GM23338 (cell line): Measurements from ENCODE around the gene REL. TPM values are rescaled to one million over a fixed set of nuclear protein-coding genes. Genes with fewer than 3 reads are reported as not detected.
"Not testable (repeated sequence)": the region's sequence is repeated elsewhere in the genome, so short reads cannot be mapped to it uniquely, and the experiment has no call there.

Experiments
- ATAC-seq: fragments of 200-7000 bp; cut with Tn5 transposase; 3 replicates; pipeline ENCODE4 v1.9.1; 2020
- DNase-seq: peaks from one replicate; pipeline ENCODE4 v3.0.0-alpha.2; 2015; ENCODE audit warnings: low spot score
- H2AFZ ChIP-seq: fragments of 200-600 bp; sonication (generic); 2 replicates; pipeline ENCODE4 v1.8.0; 2016; ENCODE audit warnings: antibody characterized with exemption, mild to moderate bottlenecking, moderate library complexity
- H3F3A ChIP-seq: fragments of 200-600 bp; sonication (generic); replicated peaks from 2 replicates; pipeline ENCODE4 v1.8.0; 2017; ENCODE audit warnings: antibody characterized with exemption, mixed run types, low read depth
- H3K27ac ChIP-seq: fragments of 200-600 bp; sonication (generic); 2 replicates; pipeline ENCODE4 v1.6.1; 2016; ENCODE audit warnings: low read depth
- H3K27me3 ChIP-seq: fragments of 200-600 bp; sonication (generic); 2 replicates; pipeline ENCODE4 v1.8.0; 2016; ENCODE audit warnings: mild to moderate bottlenecking, mixed run types, moderate library complexity; ENCODE audit not compliant: insufficient read depth
- H3K36me3 ChIP-seq: fragments of 200-600 bp; sonication (generic); 2 replicates; pipeline ENCODE4 v1.8.0; 2016; ENCODE audit warnings: mild to moderate bottlenecking; ENCODE audit not compliant: insufficient read depth
- H3K4me1 ChIP-seq: fragments of 200-600 bp; sonication (generic); 2 replicates; pipeline ENCODE4 v1.8.0; 2016; ENCODE audit warnings: mild to moderate bottlenecking, moderate library complexity; ENCODE audit not compliant: insufficient read depth
- H3K4me2 ChIP-seq: fragments of 200-600 bp; sonication (generic); 2 replicates; pipeline ENCODE4 v1.7.1; 2017; ENCODE audit warnings: mixed run types
- H3K4me3 ChIP-seq: fragments of 200-600 bp; sonication (generic); 2 replicates; pipeline ENCODE4 v1.6.1; 2016; ENCODE audit warnings: mixed run types
- H3K79me2 ChIP-seq: fragments of 200-600 bp; sonication (generic); replicated peaks from 2 replicates; pipeline ENCODE4 v1.8.0; 2017; ENCODE audit warnings: mild to moderate bottlenecking; ENCODE audit not compliant: insufficient read depth
- H3K9me2 ChIP-seq: fragments of 200-600 bp; sonication (generic); 2 replicates; pipeline ENCODE4 v1.8.0; 2017; ENCODE audit not compliant: insufficient read depth
- H4K20me1 ChIP-seq: fragments of 200-600 bp; sonication (generic); replicated peaks from 2 replicates; pipeline ENCODE4 v1.8.0; 2017; ENCODE audit warnings: mild to moderate bottlenecking; ENCODE audit not compliant: insufficient read depth
- H3K27ac Mint-ChIP-seq: 2 replicates; pipeline ENCODE4 v1.8.0; 2020; ENCODE audit warnings: inconsistent platforms, mild to moderate bottlenecking, moderate library complexity, mixed read lengths
- H3K27me3 Mint-ChIP-seq: 3 replicates; pipeline ENCODE4 v1.8.0; 2022; ENCODE audit warnings: low read depth, mild to moderate bottlenecking, moderate library complexity, mixed read lengths, inconsistent platforms; ENCODE audit not compliant: insufficient read depth, poor library complexity
- H3K36me3 Mint-ChIP-seq: 3 replicates; pipeline ENCODE4 v1.8.0; 2021; ENCODE audit warnings: low read depth, mild to moderate bottlenecking, inconsistent platforms, moderate library complexity, mixed read lengths
- H3K4me1 Mint-ChIP-seq: 3 replicates; pipeline ENCODE4 v1.8.0; 2020; ENCODE audit warnings: mild to moderate bottlenecking, inconsistent platforms, mixed read lengths
- H3K4me3 Mint-ChIP-seq: 3 replicates; pipeline ENCODE4 v1.8.0; 2021; ENCODE audit warnings: moderate library complexity, mild to moderate bottlenecking, inconsistent platforms, mixed read lengths
- H3K9me3 Mint-ChIP-seq: 3 replicates; pipeline ENCODE4 v1.8.0; 2020; ENCODE audit warnings: moderate library complexity, mild to moderate bottlenecking, inconsistent platforms, mixed read lengths
- CREB1 ChIP-seq: fragments of 250-450 bp; sonication (Bioruptor Pico); IDR thresholded peaks from 2 replicates; pipeline ENCODE4 v1.5.0; 2020; ENCODE audit warnings: low read depth, mild to moderate bottlenecking, moderate library complexity
- CTCF ChIP-seq, 2 experiments: fragments of 200-600 bp in 1 of 2; sonication (generic) in 1 of 2; conservative IDR thresholded peaks; 2 replicates each; pipeline versions ENCODE4 v1.5.1 to v1.6.1; 2016 to 2017; ENCODE audit warnings: antibody characterized with exemption in 2 of 2, low read depth in 2 of 2, mild to moderate bottlenecking in 2 of 2, moderate library complexity in 1 of 2
- ETS1 ChIP-seq: IDR thresholded peaks from 2 replicates; pipeline ENCODE4 v1.6.1; 2016; ENCODE audit warnings: antibody characterized with exemption
- EZH2 ChIP-seq: fragments of 200-600 bp; sonication (generic); IDR thresholded peaks from one replicate; pipeline ENCODE4 v1.8.0; 2017; ENCODE audit warnings: antibody characterized with exemption, mild to moderate bottlenecking, low read depth; ENCODE audit not compliant: unreplicated experiment
- EZH2phosphoT487 ChIP-seq: fragments of 200-600 bp; sonication (generic); IDR thresholded peaks from one replicate; pipeline ENCODE4 v1.8.1; 2018; ENCODE audit warnings: antibody characterized with exemption; ENCODE audit not compliant: unreplicated experiment
- JUNB ChIP-seq: IDR thresholded peaks from one replicate; pipeline ENCODE4 v1.6.1; 2016; ENCODE audit warnings: antibody characterized with exemption; ENCODE audit not compliant: unreplicated experiment
- NANOG ChIP-seq: IDR thresholded peaks from 2 replicates; pipeline ENCODE4 v1.6.1; 2016; ENCODE audit warnings: antibody characterized with exemption, borderline replicate concordance
- POLR2AphosphoS5 ChIP-seq: IDR thresholded peaks from 2 replicates; pipeline ENCODE4 v1.6.1; 2016; ENCODE audit warnings: antibody characterized with exemption, low read depth
- STAT1 ChIP-seq: IDR thresholded peaks from one replicate; pipeline ENCODE4 v1.6.1; 2016; ENCODE audit warnings: antibody characterized with exemption; ENCODE audit not compliant: unreplicated experiment
- ZNF114 ChIP-seq: fragments of 250-450 bp; sonication (Bioruptor Pico); IDR thresholded peaks from 2 replicates; pipeline ENCODE4 v1.5.0; 2020; ENCODE audit warnings: mild to moderate bottlenecking, moderate library complexity
- ZNF331 ChIP-seq: fragments of 250-450 bp; sonication (Bioruptor Pico); IDR thresholded peaks from 2 replicates; pipeline ENCODE4 v1.5.0; 2020; ENCODE audit warnings: low read depth, mild to moderate bottlenecking, moderate library complexity
- ZNF462 ChIP-seq: fragments of 250-450 bp; sonication (Bioruptor Pico); IDR thresholded peaks from 2 replicates; pipeline ENCODE4 v1.5.0; 2020; ENCODE audit warnings: mild to moderate bottlenecking, moderate library complexity
- polyA plus RNA-seq: library from polyadenylated mRNA; unstranded; fragments of >200 nt; fragmentation: Nextera tagmentation; extraction: Ambion mirVana; gene quantifications from 2 replicates; pipeline ENCODE4 v1.2.1, GENCODE V29; 2016
- total RNA-seq: library from RNA; depleted of rRNA; stranded (reverse); fragments of >200 nt; shearing (Covaris generic); gene quantifications from 2 replicates; pipeline ENCODE4 v1.2.3, GENCODE V29; 2014

The REL gene
- total and polyA plus RNA-seq, 2 experiments from 2014 or later = 4.1 to 8.0 TPM

- H3K27ac Mint-ChIP-seq = no peak overlapping the region
- no peaks in the 10 kb centered on the region for H3K9me3 Mint-ChIP-seq
- H4K20me1 ChIP-seq = no peaks in the 10 kb centered on the region
- H3K4me1 Mint-ChIP-seq = no peaks in the 10 kb centered on the region
- H3K4me2 ChIP-seq = no peak overlapping the region
- no peak overlapping the region for H3K4me3 ChIP-seq
- no peaks in the 10 kb centered on the region for H3K79me2 ChIP-seq
- no peak overlapping the region for H3K27ac ChIP-seq
- no peaks in the 10 kb centered on the region for H3K27me3 Mint-ChIP-seq
- H2AFZ ChIP-seq = no peak overlapping the region
- no peaks in the 10 kb centered on the region for H3K4me1 ChIP-seq
- no peak for ATAC-seq
- no peaks in the 10 kb centered on the region for H3F3A ChIP-seq
- H3K9me2 ChIP-seq = no peaks in the 10 kb centered on the region
- no peak for DNase-seq
- H3K36me3 ChIP-seq = no peaks in the 10 kb centered on the region
- TF ChIP-seq POLR2AphosphoS5 (no peak), CREB1 (no peak), CTCF (conservative IDR thresholded peaks at IDR 0.05; ENCODE audit: low read depth in 2 of 2) (no peak), EZH2 (no peak), ZNF331 (CRISPR knock-in tag) (no peak), ZNF114 (no peak), ETS1 (no peak), STAT1 (no peak), NANOG (no peak), JUNB (no peak), EZH2phosphoT487 (no peak), ZNF462 (CRISPR knock-in tag) (no peak)
- no peaks in the 10 kb centered on the region for H3K27me3 ChIP-seq
- H3K4me3 Mint-ChIP-seq = no peak overlapping the region
- H3K36me3 Mint-ChIP-seq = no peaks in the 10 kb centered on the region
Measured at GRCh38 chr2:60899892-60900249, 18.5 kb downstream of the REL start.

- not testable (repeated sequence) for H3K9me3 Mint-ChIP-seq, H3K79me2 ChIP-seq, DNase-seq, H4K20me1 ChIP-seq, H3K4me3 Mint-ChIP-seq, H3K27ac Mint-ChIP-seq, H3K4me3 ChIP-seq, H3K4me1 ChIP-seq, H2AFZ ChIP-seq, H3K9me2 ChIP-seq, H3K4me2 ChIP-seq, H3K27ac ChIP-seq, H3F3A ChIP-seq, H3K36me3 Mint-ChIP-seq, H3K36me3 ChIP-seq, H3K27me3 ChIP-seq, H3K27me3 Mint-ChIP-seq, ATAC-seq, H3K4me1 Mint-ChIP-seq
Measured at GRCh38 chr2:60901296-60901695, 19.9 kb downstream of the REL start.
